Smooth muscle cell (in vitro differentiated cells): ENCODE measurements around the gene MIEN1. TPM values are rescaled to one million over a fixed set of nuclear protein-coding genes. Genes with fewer than 3 reads are reported as not detected.
A peak's percentile ranks its signal among the peaks of the same experiment; 100 is the strongest.

Source experiments
- DNase-seq: peaks from one replicate; lab custom pipeline; 2025; ENCODE audit not compliant: unreplicated experiment; lab: John Stamatoyannopoulos, UW
- H2AFZ ChIP-seq: fragments of 200-600 bp; sonication (generic); 2 replicates; pipeline ENCODE4 v1.6.0; 2016; ENCODE audit warnings: antibody characterized with exemption, low read depth, mild to moderate bottlenecking
- H3F3A ChIP-seq: fragments of 200-600 bp; sonication (generic); 2 replicates; pipeline ENCODE4 v1.6.0; 2017; ENCODE audit warnings: antibody characterized with exemption, low read depth
- H3K27ac ChIP-seq: fragments of 200-600 bp; sonication (generic); 2 replicates; pipeline ENCODE4 v1.5.1; 2016; ENCODE audit warnings: low read depth, mild to moderate bottlenecking
- H3K27me3 ChIP-seq: fragments of 200-600 bp; sonication (generic); 2 replicates; pipeline ENCODE4 v1.6.1; 2016; ENCODE audit warnings: low read depth, mild to moderate bottlenecking
- H3K36me3 ChIP-seq: fragments of 200-600 bp; sonication (generic); 2 replicates; pipeline ENCODE4 v1.5.1; 2016; ENCODE audit warnings: low read depth
- H3K4me1 ChIP-seq: fragments of 200-600 bp; sonication (generic); 2 replicates; pipeline ENCODE4 v1.5.1; 2016; ENCODE audit warnings: low read depth
- H3K4me2 ChIP-seq: fragments of 200-600 bp; sonication (generic); 2 replicates; pipeline ENCODE4 v1.6.0; 2016; ENCODE audit warnings: mild to moderate bottlenecking
- H3K4me3 ChIP-seq: fragments of 200-600 bp; sonication (generic); 2 replicates; pipeline ENCODE4 v1.5.1; 2016; ENCODE audit warnings: mild to moderate bottlenecking
- H3K79me2 ChIP-seq: fragments of 200-600 bp; sonication (generic); 2 replicates; pipeline ENCODE4 v1.6.0; 2016; ENCODE audit warnings: low read depth, mild to moderate bottlenecking
- H3K9ac ChIP-seq: fragments of 200-600 bp; sonication (generic); 2 replicates; pipeline ENCODE4 v1.6.0; 2016; ENCODE audit warnings: low read depth
- H3K9me3 ChIP-seq: fragments of 200-600 bp; sonication (generic); replicated peaks from 2 replicates; pipeline ENCODE4 v1.5.1; 2016; ENCODE audit warnings: low read depth
- H4K20me1 ChIP-seq: fragments of 200-600 bp; sonication (generic); 2 replicates; pipeline ENCODE4 v1.6.0; 2016; ENCODE audit warnings: low read depth
- CTCF ChIP-seq: fragments of 200-600 bp; sonication (generic); IDR thresholded peaks from 2 replicates; pipeline ENCODE4 v1.5.1; 2017; ENCODE audit warnings: borderline replicate concordance, mild to moderate bottlenecking, antibody characterized with exemption; ENCODE audit not compliant: insufficient read depth, poor library complexity, severe bottlenecking
- WGBS: methylation state at CpG from one replicate; pipeline ENCODE4 v1.1.7; 2016; ENCODE audit warnings: low lambda C conversion rate; 5-methylcytosine and 5-hydroxymethylcytosine counted together
- polyA plus RNA-seq: library from polyadenylated mRNA; unstranded; fragments of >200 nt; fragmentation: Nextera tagmentation; extraction: Ambion mirVana; gene quantifications from 2 replicates; pipeline ENCODE4 v1.2.1, GENCODE V29; 2016
- total RNA-seq: library from RNA; depleted of rRNA; stranded (reverse); fragments of >200 nt; gene quantifications from 2 replicates; pipeline ENCODE4 v1.2.3, GENCODE V29; 2014

Gene MIEN1
- total and polyA plus RNA-seq, 2 experiments from 2014 or later = 55.8 to 70.7 TPM

- WGBS = 51% methylated on average over 17 of the region's 18 CpGs
- H3K27me3 ChIP-seq = no peaks in the 10 kb centered on the region
- no peak overlapping the region for H2AFZ ChIP-seq
- H3K27ac ChIP-seq = peak overlapping the region; percentile 94
- no peaks in the 10 kb centered on the region for H3K9me3 ChIP-seq
- H3K79me2 ChIP-seq = no peaks in the 10 kb centered on the region
- no peaks in the 10 kb centered on the region for H4K20me1 ChIP-seq
- H3F3A ChIP-seq = peaks cover 15% of the 10 kb centered on the region
- H3K4me3 ChIP-seq = no peak overlapping the region
- H3K36me3 ChIP-seq = no peaks in the 10 kb centered on the region
- peak overlapping the region; percentile 91 for H3K4me2 ChIP-seq
- no peak for TF ChIP-seq CTCF
- H3K9ac ChIP-seq = peak overlapping the region; percentile 81
- no peak for DNase-seq
- peaks cover 13% of the 10 kb centered on the region for H3K4me1 ChIP-seq
These were observed 25.4 kb upstream of the MIEN1 start for GRCh38 chr17:39755554-39756379.

- Histone ChIP-seq H3K4me2 (peak overlapping the region; percentile 91), H3F3A (peaks cover 15% of the 10 kb centered on the region), H3K9me3 (no peaks in the 10 kb centered on the region), H3K27ac (peak overlapping the region; percentile 94), H3K4me1 (peaks cover 13% of the 10 kb centered on the region), H2AFZ (no peak overlapping the region), H3K4me3 (peak overlapping the region; percentile 53), H3K27me3 (no peaks in the 10 kb centered on the region), H4K20me1 (no peaks in the 10 kb centered on the region), H3K36me3 (no peaks in the 10 kb centered on the region), H3K9ac (peak overlapping the region; percentile 81), H3K79me2 (no peaks in the 10 kb centered on the region)
- no peak for TF ChIP-seq CTCF
- no peak for DNase-seq
- WGBS = 32% methylated on average over 17 of the region's 21 CpGs
These were observed 24.7 kb upstream of the MIEN1 start for GRCh38 chr17:39754958-39755553.

- Histone ChIP-seq H3K79me2 (no peaks in the 10 kb centered on the region), H3K27me3 (no peaks in the 10 kb centered on the region), H3K4me2 (peak overlapping the region; percentile 91), H3K4me1 (peaks cover 13% of the 10 kb centered on the region), H3K36me3 (no peaks in the 10 kb centered on the region), H3K9me3 (no peaks in the 10 kb centered on the region), H3K27ac (peak overlapping the region; percentile 94), H3F3A (peaks cover 15% of the 10 kb centered on the region), H3K9ac (peak overlapping the region; percentile 81), H2AFZ (peak overlapping the region; percentile 95), H3K4me3 (peak overlapping the region; percentile 53), H4K20me1 (no peaks in the 10 kb centered on the region)
- peak; percentile 82 for DNase-seq
- WGBS = 1% methylated on average over 67 of the region's 91 CpGs
- peak; percentile 85 for TF ChIP-seq CTCF
These were observed 24.0 kb upstream of the MIEN1 start for GRCh38 chr17:39754161-39754957.
